Activated CD4-positive, alpha-beta T cell treated with anti-CD3 and anti-CD28 coated beads, Interleukin-2, amount 10 ng/mL, durations not matched to agents 7 days and 5 days (primary cell): Measurements from ENCODE around the gene GPR25. TPM values are rescaled to one million over a fixed set of nuclear protein-coding genes. Genes with fewer than 3 reads are reported as not detected.
A peak's percentile ranks its signal among the peaks of the same experiment; 100 is the strongest.

ENCODE experiments used
- CTCF ChIA-PET: fragments of 350-600 bp; sonication (Branson Sonifier 250); formaldehyde crosslinking; loops from one replicate; lab custom pipeline; 2021; ENCODE audit warnings: antibody characterized with exemption; lab: Charles Lee
- POLR2A ChIA-PET: fragments of 350-600 bp; sonication (Branson Sonifier 250); formaldehyde crosslinking; loops from one replicate; lab custom pipeline; 2021; ENCODE audit warnings: antibody characterized with exemption; lab: Charles Lee
- DNase-seq: peaks from one replicate; pipeline ENCODE4 v3.0.0-alpha.2; 2020
- H3K27ac Mint-ChIP-seq: one replicate; pipeline ENCODE4 v1.8.0; 2021; ENCODE audit warnings: mild to moderate bottlenecking, moderate library complexity, mixed read lengths
- H3K27me3 Mint-ChIP-seq: one replicate; pipeline ENCODE4 v1.8.0; 2021; ENCODE audit warnings: mixed read lengths
- H3K36me3 Mint-ChIP-seq: one replicate; pipeline ENCODE4 v1.8.0; 2021; ENCODE audit warnings: low read depth, mixed read lengths
- H3K4me1 Mint-ChIP-seq: one replicate; pipeline ENCODE4 v1.8.0; 2021; ENCODE audit warnings: mixed read lengths
- H3K4me3 Mint-ChIP-seq: one replicate; pipeline ENCODE4 v1.8.0; 2021; ENCODE audit warnings: mild to moderate bottlenecking, moderate library complexity, mixed read lengths
- H3K9me3 Mint-ChIP-seq: one replicate; pipeline ENCODE4 v1.8.0; 2021; ENCODE audit warnings: mixed read lengths
- total RNA-seq, 2 experiments: library from RNA; stranded (reverse); gene quantifications; one replicate each; pipeline ENCODE4 v1.2.3, GENCODE V29; 2021

Gene GPR25
- total RNA-seq, 2 experiments from 2014 or later, result not detected

- Mint-ChIP-seq H3K4me3 (no peak overlapping the region), H3K9me3 (no peaks in the 10 kb centered on the region), H3K27ac (no peak overlapping the region), H3K27me3 (peaks cover 60% of the 10 kb centered on the region), H3K4me1 (peaks cover 18% of the 10 kb centered on the region), H3K36me3 (no peaks in the 10 kb centered on the region)
- ChIA-PET POLR2A (no interaction called here), CTCF (interaction anchor here (1.2 to 1.8 kb wide), 6 partner anchors 9 to 67 kb away, joined by 3 to 5 read pairs (median 4); no protein-coding TSS in a partner anchor)
- DNase-seq, result no peak
Observed at GRCh38 chr1:200877010-200877409, 4.2 kb downstream of the GPR25 start.

- CTCF ChIA-PET, result interaction anchor here (0.8 to 1.8 kb wide), 9 partner anchors 10 to 142 kb away, joined by 3 to 5 read pairs (median 3); no protein-coding TSS in a partner anchor
- H3K36me3 Mint-ChIP-seq, result no peaks in the 10 kb centered on the region
- H3K27ac Mint-ChIP-seq, result peak overlapping the region; percentile 43
- H3K9me3 Mint-ChIP-seq, result no peaks in the 10 kb centered on the region
- peaks cover 60% of the 10 kb centered on the region for H3K27me3 Mint-ChIP-seq
- POLR2A ChIA-PET, result no interaction called here
- no peak for DNase-seq
- no peak overlapping the region for H3K4me3 Mint-ChIP-seq
- peaks cover 18% of the 10 kb centered on the region for H3K4me1 Mint-ChIP-seq
Observed at GRCh38 chr1:200877839-200878551, 5.2 kb downstream of the GPR25 start.

- Mint-ChIP-seq H3K27ac (no peak overlapping the region), H3K27me3 (peaks cover 52% of the 10 kb centered on the region), H3K4me1 (peaks cover 16% of the 10 kb centered on the region), H3K4me3 (no peak overlapping the region), H3K36me3 (no peaks in the 10 kb centered on the region), H3K9me3 (no peaks in the 10 kb centered on the region)
- ChIA-PET POLR2A (no interaction called here), CTCF (interaction anchor here (0.7 to 0.8 kb wide), 2 partner anchors 158 to 258 kb away, joined by 3 to 4 read pairs; no protein-coding TSS in a partner anchor)
- no peak for DNase-seq
Observed at GRCh38 chr1:200880212-200880611, 7.4 kb downstream of the GPR25 start.

GRCh38 chr1:200883118-200883517 lies 10.3 kb downstream of the GPR25 start:
- ChIA-PET CTCF (no interaction called here), POLR2A (no interaction called here)
- H3K9me3 Mint-ChIP-seq, result no peaks in the 10 kb centered on the region
- peaks cover 37% of the 10 kb centered on the region for H3K27me3 Mint-ChIP-seq
- no peaks in the 10 kb centered on the region for H3K36me3 Mint-ChIP-seq
- H3K27ac Mint-ChIP-seq, result no peak overlapping the region
- peaks cover 24% of the 10 kb centered on the region for H3K4me1 Mint-ChIP-seq
- no peak overlapping the region for H3K4me3 Mint-ChIP-seq
- DNase-seq, result no peak

DNA sequence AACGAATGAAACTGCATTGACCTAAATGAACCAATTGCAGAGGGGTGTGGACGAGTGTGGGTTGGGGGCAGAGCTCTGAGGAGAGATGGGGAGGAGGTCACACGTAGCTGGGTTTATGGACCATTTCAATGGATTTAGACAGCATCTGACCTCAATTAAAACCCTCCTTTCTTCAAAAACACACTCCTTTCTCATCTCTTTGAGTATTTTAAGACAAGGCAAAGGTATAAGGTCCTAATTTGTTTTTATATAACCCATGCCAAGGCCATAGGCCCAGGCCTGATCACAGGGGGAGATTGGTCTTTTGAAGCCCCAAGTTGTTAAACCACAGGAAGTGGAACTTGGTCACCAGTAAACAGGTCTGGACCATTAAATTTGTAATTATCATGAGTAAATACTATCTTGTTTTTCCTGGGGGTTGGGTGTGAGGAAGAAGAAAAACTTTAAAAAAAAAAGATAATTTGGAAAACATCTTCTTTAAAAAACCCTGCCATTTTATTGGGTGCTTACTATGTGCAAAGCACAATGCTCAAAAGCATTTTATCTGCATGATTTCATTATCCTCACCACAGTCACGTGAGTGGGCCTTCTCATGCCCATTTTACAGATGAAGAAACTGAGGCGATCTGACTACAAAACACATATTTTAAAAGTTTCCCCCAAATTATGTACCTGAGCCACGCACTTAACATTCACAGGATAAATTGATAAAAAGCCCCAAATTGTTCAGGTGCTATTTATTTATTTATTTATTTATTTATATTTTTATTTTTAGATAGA lies 13.0 kb downstream of the GPR25 start:
- POLR2A ChIA-PET, result no interaction called here
- peaks cover 43% of the 10 kb centered on the region for H3K27me3 Mint-ChIP-seq
- H3K4me3 Mint-ChIP-seq, result no peak overlapping the region
- CTCF ChIA-PET, result interaction anchor here (0.5 kb wide), 1 partner anchor 99 kb away, joined by 4 read pairs; no protein-coding TSS in a partner anchor
- no peak overlapping the region for H3K27ac Mint-ChIP-seq
- H3K4me1 Mint-ChIP-seq, result peaks cover 43% of the 10 kb centered on the region
- DNase-seq, result no peak
- no peaks in the 10 kb centered on the region for H3K9me3 Mint-ChIP-seq
- no peaks in the 10 kb centered on the region for H3K36me3 Mint-ChIP-seq

DNA sequence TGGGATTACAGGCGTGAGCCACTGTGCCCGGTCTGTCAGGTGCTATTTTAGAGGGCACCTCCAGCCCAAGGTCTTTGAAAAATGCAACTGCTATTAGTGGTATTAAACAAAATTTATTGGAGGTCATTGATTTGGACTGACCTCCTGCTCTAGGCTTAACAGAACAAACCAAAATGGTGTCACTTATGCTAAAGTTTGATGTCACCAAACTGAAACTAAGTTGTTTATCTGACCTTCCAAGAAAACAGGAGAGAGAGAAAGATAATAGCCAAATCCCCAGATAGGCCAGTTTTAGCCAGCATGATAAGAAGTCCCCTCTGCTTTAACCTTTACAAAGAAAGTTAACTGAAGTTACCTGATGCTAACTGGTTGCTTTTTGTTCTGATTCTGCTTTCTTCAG lies 13.8 kb downstream of the GPR25 start:
- Mint-ChIP-seq H3K27ac (no peak overlapping the region), H3K4me3 (no peak overlapping the region), H3K4me1 (peaks cover 45% of the 10 kb centered on the region), H3K9me3 (no peaks in the 10 kb centered on the region), H3K36me3 (no peaks in the 10 kb centered on the region), H3K27me3 (peaks cover 43% of the 10 kb centered on the region)
- ChIA-PET POLR2A (no interaction called here), CTCF (interaction anchor here (0.6 kb wide), 1 partner anchor 21 kb away, joined by 4 read pairs; no protein-coding TSS in a partner anchor)
- DNase-seq, result no peak

GRCh38 chr1:200887036-200887435 lies 14.3 kb downstream of the GPR25 start:
- Mint-ChIP-seq H3K27ac (no peak overlapping the region), H3K36me3 (no peaks in the 10 kb centered on the region), H3K9me3 (no peaks in the 10 kb centered on the region), H3K27me3 (peaks cover 46% of the 10 kb centered on the region), H3K4me3 (no peak overlapping the region), H3K4me1 (peaks cover 48% of the 10 kb centered on the region)
- DNase-seq, result no peak
- ChIA-PET CTCF (interaction anchor here (0.6 kb wide), 1 partner anchor 21 kb away, joined by 4 read pairs; no protein-coding TSS in a partner anchor), POLR2A (no interaction called here)

GRCh38 chr1:200887772-200888348 lies 15.1 kb downstream of the GPR25 start:
- H3K36me3 Mint-ChIP-seq, result no peaks in the 10 kb centered on the region
- peaks cover 51% of the 10 kb centered on the region for H3K4me1 Mint-ChIP-seq
- CTCF ChIA-PET, result interaction anchor here (1.2 to 1.4 kb wide), 2 partner anchors 12 to 18 kb away, joined by 4 to 5 read pairs; no protein-coding TSS in a partner anchor
- no peaks in the 10 kb centered on the region for H3K9me3 Mint-ChIP-seq
- H3K27me3 Mint-ChIP-seq, result peaks cover 51% of the 10 kb centered on the region
- no peak overlapping the region for H3K4me3 Mint-ChIP-seq
- no peak overlapping the region for H3K27ac Mint-ChIP-seq
- POLR2A ChIA-PET, result no interaction called here
- no peak for DNase-seq

- H3K36me3 Mint-ChIP-seq, result no peaks in the 10 kb centered on the region
- ChIA-PET POLR2A (no interaction called here), CTCF (interaction anchor here (0.6 to 1.6 kb wide), 4 partner anchors 11 to 1146 kb away, joined by 3 to 5 read pairs (median 4); no protein-coding TSS in a partner anchor)
- no peaks in the 10 kb centered on the region for H3K9me3 Mint-ChIP-seq
- H3K4me1 Mint-ChIP-seq, result peaks cover 51% of the 10 kb centered on the region
- no peak overlapping the region for H3K4me3 Mint-ChIP-seq
- peak; percentile 67 for DNase-seq
- H3K27me3 Mint-ChIP-seq, result peaks cover 52% of the 10 kb centered on the region
- no peak overlapping the region for H3K27ac Mint-ChIP-seq
Observed at GRCh38 chr1:200888349-200888838, 15.6 kb downstream of the GPR25 start.

DNA sequence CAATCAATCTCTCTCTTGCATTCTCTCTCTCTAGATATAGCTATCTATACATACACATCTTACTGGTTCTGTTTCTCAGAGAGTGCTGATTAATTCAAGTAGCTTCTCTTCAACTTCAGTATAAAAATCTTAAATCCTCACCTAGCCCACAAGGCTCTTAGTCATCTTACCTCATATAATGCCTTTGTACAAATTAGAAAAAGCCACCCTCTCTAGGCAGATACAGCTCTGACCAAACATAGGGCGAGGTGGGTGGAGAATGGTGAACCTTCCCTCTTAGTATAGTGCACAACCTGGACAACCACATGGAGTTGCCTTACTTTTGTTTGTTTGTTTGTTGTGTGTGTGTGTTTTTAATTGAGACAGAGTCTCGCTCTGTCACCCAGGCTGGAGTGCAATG lies 16.8 kb downstream of the GPR25 start:
- no peak for DNase-seq
- CTCF ChIA-PET, result interaction anchor here (1.4 to 1.6 kb wide), 2 partner anchors 10 to 12 kb away, joined by 3 to 5 read pairs; no protein-coding TSS in a partner anchor
- no peak overlapping the region for H3K27ac Mint-ChIP-seq
- H3K9me3 Mint-ChIP-seq, result no peaks in the 10 kb centered on the region
- H3K27me3 Mint-ChIP-seq, result peaks cover 57% of the 10 kb centered on the region
- H3K4me1 Mint-ChIP-seq, result peaks cover 51% of the 10 kb centered on the region
- H3K36me3 Mint-ChIP-seq, result no peaks in the 10 kb centered on the region
- H3K4me3 Mint-ChIP-seq, result no peak overlapping the region
- POLR2A ChIA-PET, result no interaction called here

DNA sequence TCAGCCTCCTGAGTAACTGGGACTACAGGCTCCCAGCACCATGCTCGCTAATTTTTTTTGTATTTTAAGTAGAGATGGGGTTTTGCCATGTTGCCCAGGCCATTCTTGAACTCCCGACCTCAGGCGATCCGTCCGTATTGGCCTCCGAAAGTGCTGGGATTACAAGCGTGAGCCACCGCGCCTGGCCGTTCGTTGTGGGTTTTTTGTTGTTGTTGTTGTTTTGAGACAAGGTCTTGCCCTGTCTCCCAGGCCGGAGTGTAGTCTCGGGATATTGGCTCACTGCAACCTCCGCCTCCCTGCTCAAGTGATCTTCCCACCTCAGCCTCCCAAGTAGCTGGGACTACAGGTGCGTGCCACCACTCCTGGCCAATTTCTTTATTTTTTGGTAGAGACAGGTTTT lies 17.2 kb downstream of the GPR25 start:
- Mint-ChIP-seq H3K27me3 (peaks cover 58% of the 10 kb centered on the region), H3K9me3 (no peaks in the 10 kb centered on the region), H3K4me1 (peaks cover 51% of the 10 kb centered on the region), H3K36me3 (no peaks in the 10 kb centered on the region), H3K27ac (no peak overlapping the region), H3K4me3 (no peak overlapping the region)
- ChIA-PET CTCF (interaction anchor here (1.6 kb wide), 1 partner anchor 12 kb away, joined by 3 read pairs; no protein-coding TSS in a partner anchor), POLR2A (no interaction called here)
- DNase-seq, result no peak
